Kidney (tissue), 14 donors: Measurements from ENCODE around the gene CFAP70. TPM values are rescaled to one million over a fixed set of nuclear protein-coding genes. Genes with fewer than 3 reads are reported as not detected.
"Not testable (repeated sequence)": the region's sequence is repeated elsewhere in the genome, so short reads cannot be mapped to it uniquely, and the experiment has no call there.

ENCODE experiments used
- DNase-seq, 5 donors: peaks; one replicate each; pipeline ENCODE4 v3.0.0-alpha.2; 2013 to 2020
- FAIRE-seq: peaks from 2 replicates; lab custom pipeline; 2012; peaks lifted over from hg19 to GRCh38; lab: Jason Lieb, UNC
- H3K27ac ChIP-seq, 2 donors: one replicate each; pipeline ENCODE4 v1.7.0; 2013; ENCODE audit warnings: low read depth in 2 of 2, low read length in 2 of 2, inconsistent platforms in 1 of 2
- H3K27me3 ChIP-seq: one replicate; pipeline ENCODE4 v1.7.1; 2013; ENCODE audit warnings: low read length, inconsistent platforms; ENCODE audit not compliant: control insufficient read depth, insufficient read depth
- H3K36me3 ChIP-seq, 3 donors: one replicate each; pipeline versions ENCODE4 v1.7.0 to v1.7.1; 2013; ENCODE audit warnings: low read length in 3 of 3, control low read depth in 1 of 3, inconsistent platforms in 1 of 3; ENCODE audit not compliant: insufficient read depth in 3 of 3, control insufficient read depth in 2 of 3
- H3K4me1 ChIP-seq, 3 donors: one replicate each; pipeline versions ENCODE4 v1.7.0 to v1.7.1; 2013; ENCODE audit warnings: low read length in 3 of 3, inconsistent platforms in 1 of 3, low read depth in 1 of 3; ENCODE audit not compliant: control insufficient read depth in 2 of 3, insufficient read depth in 2 of 3
- H3K4me3 ChIP-seq, 3 donors: one replicate each; pipeline versions ENCODE4 v1.7.0 to v1.8.1; 2013; ENCODE audit warnings: low read length in 3 of 3, control low read depth in 1 of 3, inconsistent platforms in 1 of 3
- H3K9ac ChIP-seq, 3 donors: one replicate each; pipeline versions ENCODE4 v1.7.0 to v1.7.1; 2013; ENCODE audit warnings: low read length in 3 of 3, control low read depth in 1 of 3, inconsistent platforms in 1 of 3
- H3K9me3 ChIP-seq, 3 donors: one replicate each; pipeline versions ENCODE4 v1.7.0 to v1.7.1; 2013; ENCODE audit warnings: low read length in 3 of 3, control low read depth in 1 of 3, inconsistent platforms in 1 of 3; ENCODE audit not compliant: control insufficient read depth in 2 of 3, insufficient read depth in 1 of 3
- intact Hi-C: fragments of 100-400 bp; cut with DNase I; formaldehyde crosslinking; loops from one replicate; pipeline ENCODE4 v1.11.1; 2022
- polyA plus RNA-seq: library from polyadenylated mRNA; stranded (reverse); fragments of 350-450 nt; fragmentation: Illumina TruSeq; extraction: RNeasy Lipid Tissue Mini Kit (QIAGEN cat#74804); gene quantifications from one replicate; pipeline ENCODE4 v1.2.3, GENCODE V29; 2014; ENCODE audit warnings: low read depth, low replicate concordance; ENCODE audit not compliant: insufficient read depth
- total RNA-seq: library from RNA; stranded (reverse); fragmentation: NEBNext Ultra II Directional; extraction: Animal tissue kit (Norgen Biotek cat#: 25700); gene quantifications from one replicate; pipeline ENCODE4 v1.2.1, GENCODE V29; 2021
- TF ChIP-seq, protein P1 (sequence below): IDR thresholded peaks from 3 replicates; pipeline ENCODE4 v1.5.1; 2012; ENCODE audit warnings: mild to moderate bottlenecking, moderate library complexity, borderline replicate concordance; ENCODE audit not compliant: insufficient read depth; ENCODE audit errors: extremely low read depth
- donor health status: control.
- donor health status: control.
- donor health status: control.
- donor health status: control.
- donor health status: control.
- donor health status: DM: yes; HTN: yes; CAD: no.
- donor health status: Normal renal cell carcinoma (clear cell type).

Gene CFAP70
- total and polyA plus RNA-seq, 2 donors from 2014 or later: 6.0 to 8.7 TPM

DNA sequence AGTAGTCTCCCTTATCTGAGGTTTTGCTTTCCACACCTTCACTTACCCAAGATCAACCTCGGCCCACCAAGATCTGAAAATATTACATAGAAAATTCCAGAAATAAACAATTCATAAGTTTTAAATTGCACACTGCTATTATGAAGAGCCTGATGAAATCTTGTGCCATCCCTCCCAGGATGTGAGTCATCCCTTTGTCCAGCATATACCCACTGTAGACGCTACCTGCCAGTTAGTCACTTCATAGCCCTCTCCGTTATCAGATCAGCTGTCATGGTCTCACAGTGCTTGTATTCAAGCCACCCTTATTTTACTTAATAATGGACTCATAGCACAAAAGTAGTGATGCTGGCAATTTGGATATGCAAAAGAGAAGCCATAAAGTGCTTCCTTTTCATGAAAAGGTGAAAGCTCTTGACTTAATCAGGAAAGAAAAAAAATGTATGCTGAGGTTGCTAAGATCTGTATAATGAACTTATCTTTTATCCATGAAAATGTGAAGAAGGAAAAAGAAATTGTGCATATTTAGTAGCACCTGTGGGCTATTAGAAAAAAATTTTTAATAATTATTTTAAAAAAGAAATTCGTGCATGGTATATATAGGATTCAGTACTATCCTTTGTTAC is 96.4 kb downstream of the CFAP70 start:
- H3K9me3 ChIP-seq: peaks cover 0 to 2% (median 0%) of the 10 kb centered on the region in 3 donors
- H3K27me3 ChIP-seq: no peaks in the 10 kb centered on the region
- DNase-seq (no peak), FAIRE-seq (no peak)
- TF ChIP-seq, protein P1, sequence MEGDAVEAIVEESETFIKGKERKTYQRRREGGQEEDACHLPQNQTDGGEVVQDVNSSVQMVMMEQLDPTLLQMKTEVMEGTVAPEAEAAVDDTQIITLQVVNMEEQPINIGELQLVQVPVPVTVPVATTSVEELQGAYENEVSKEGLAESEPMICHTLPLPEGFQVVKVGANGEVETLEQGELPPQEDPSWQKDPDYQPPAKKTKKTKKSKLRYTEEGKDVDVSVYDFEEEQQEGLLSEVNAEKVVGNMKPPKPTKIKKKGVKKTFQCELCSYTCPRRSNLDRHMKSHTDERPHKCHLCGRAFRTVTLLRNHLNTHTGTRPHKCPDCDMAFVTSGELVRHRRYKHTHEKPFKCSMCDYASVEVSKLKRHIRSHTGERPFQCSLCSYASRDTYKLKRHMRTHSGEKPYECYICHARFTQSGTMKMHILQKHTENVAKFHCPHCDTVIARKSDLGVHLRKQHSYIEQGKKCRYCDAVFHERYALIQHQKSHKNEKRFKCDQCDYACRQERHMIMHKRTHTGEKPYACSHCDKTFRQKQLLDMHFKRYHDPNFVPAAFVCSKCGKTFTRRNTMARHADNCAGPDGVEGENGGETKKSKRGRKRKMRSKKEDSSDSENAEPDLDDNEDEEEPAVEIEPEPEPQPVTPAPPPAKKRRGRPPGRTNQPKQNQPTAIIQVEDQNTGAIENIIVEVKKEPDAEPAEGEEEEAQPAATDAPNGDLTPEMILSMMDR: no peak
- H3K27ac ChIP-seq: no peak overlapping the region
- intact Hi-C loops: no loop called here
- H3K4me3 ChIP-seq: no peak overlapping the region
- H3K4me1 ChIP-seq: no peaks in the 10 kb centered on the region
- no peaks in the 10 kb centered on the region for H3K36me3 ChIP-seq
- no peak overlapping the region for H3K9ac ChIP-seq

DNA sequence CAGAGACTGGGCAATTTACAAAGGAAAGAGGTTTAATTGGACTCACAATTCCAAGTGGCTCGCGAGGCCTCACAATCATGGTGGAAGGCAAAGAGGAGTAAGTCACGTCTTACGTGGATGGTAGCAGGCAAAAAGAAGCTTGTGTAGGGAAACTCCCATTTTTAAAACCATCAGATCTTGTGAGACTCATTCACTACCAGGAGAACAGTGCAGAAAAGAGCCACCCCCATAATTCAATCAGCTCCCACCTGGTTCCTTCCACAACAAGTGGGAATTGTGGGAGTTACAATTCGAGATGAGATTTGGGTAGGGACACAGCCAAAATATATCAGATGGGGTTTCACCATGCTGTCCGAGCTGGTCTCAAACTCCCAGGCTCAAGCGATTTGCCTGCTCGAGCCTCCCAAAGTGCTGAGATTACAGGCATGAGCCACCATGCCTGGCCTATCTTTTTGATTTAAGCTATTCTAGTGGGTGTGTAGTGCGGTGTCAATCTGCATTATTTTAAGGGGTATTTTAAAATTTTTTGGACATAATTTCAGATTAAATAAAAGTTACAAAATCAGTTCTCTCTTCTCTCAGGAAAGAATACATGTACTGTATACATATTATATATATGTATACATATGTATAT is 97.2 kb downstream of the CFAP70 start:
- intact Hi-C loops: no loop called here
- Histone ChIP-seq H3K4me1 (no peaks in the 10 kb centered on the region), H3K27ac (no peak overlapping the region), H3K36me3 (no peaks in the 10 kb centered on the region), H3K4me3 (no peak overlapping the region), H3K9ac (no peak overlapping the region), H3K27me3 (no peaks in the 10 kb centered on the region), H3K9me3 (peaks cover 0 to 2% (median 0%) of the 10 kb centered on the region in 3 donors)
- FAIRE-seq (no peak), DNase-seq (no peak)
- TF ChIP-seq, protein P1: no peak

DNA sequence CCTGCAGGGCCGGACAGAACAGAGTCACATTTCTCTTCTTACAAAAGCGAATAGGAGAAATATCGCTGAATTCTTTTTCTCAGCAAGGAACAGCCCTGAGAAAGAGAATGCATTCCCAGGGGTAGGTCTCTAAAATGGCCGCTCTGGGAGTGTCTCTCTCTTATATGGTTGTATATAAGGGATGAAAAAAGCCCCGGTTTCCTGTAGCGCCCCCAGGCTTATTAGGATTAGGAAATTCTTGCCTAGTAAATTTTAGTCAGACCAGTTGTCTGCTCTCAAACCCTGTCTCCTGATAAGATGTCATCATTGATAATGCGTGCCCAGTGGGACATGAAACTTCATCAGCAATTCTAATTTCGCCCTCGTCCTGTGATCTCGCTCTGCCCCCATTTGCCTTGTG is 100.1 kb downstream of the CFAP70 start:
- H3K27ac ChIP-seq, H3K36me3 ChIP-seq, FAIRE-seq, H3K9ac ChIP-seq, intact Hi-C loops, H3K27me3 ChIP-seq, H3K4me3 ChIP-seq, H3K9me3 ChIP-seq, DNase-seq, H3K4me1 ChIP-seq: not testable (repeated sequence)

DNA sequence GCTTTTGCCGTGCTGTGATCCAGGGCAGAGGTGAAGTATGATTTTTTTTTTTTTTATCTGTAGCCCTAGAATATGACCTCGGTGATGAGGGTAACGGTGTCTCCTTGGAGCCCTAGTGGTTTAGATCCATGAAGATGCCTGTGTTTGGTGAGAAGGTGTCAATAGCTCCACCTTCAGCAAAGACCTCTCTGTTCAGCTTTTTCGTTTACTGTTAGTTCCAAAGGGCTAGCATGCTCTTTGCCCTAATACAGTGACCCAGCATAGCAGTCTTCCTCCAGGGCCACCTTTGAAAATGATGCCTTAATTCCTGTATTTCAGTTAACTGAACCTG is 105.5 kb downstream of the CFAP70 start:
- Histone ChIP-seq H3K4me1 (peaks cover 0 to 9% (median 2%) of the 10 kb centered on the region in 3 donors), H3K4me3 (peak overlapping the region; percentile 91 to 98 (median 96)), H3K27ac (no peak overlapping the region), H3K27me3 (no peaks in the 10 kb centered on the region), H3K9ac (peak overlapping the region; percentile 91 to 99 (median 96)), H3K9me3 (no peaks in the 10 kb centered on the region), H3K36me3 (peaks cover 0 to 13% (median 4%) of the 10 kb centered on the region in 3 donors)
- TF ChIP-seq, protein P1: no peak
- DNase-seq (peak in 1 of 5 donors; percentile 11), FAIRE-seq (no peak)
- intact Hi-C loops: no loop called here
